ENCODE data around the gene ZNF638.
"Not testable (repeated sequence)": the region's sequence is repeated elsewhere in the genome, so short reads cannot be mapped to it uniquely, and the experiment has no call there.

Gene ZNF638, protein sequence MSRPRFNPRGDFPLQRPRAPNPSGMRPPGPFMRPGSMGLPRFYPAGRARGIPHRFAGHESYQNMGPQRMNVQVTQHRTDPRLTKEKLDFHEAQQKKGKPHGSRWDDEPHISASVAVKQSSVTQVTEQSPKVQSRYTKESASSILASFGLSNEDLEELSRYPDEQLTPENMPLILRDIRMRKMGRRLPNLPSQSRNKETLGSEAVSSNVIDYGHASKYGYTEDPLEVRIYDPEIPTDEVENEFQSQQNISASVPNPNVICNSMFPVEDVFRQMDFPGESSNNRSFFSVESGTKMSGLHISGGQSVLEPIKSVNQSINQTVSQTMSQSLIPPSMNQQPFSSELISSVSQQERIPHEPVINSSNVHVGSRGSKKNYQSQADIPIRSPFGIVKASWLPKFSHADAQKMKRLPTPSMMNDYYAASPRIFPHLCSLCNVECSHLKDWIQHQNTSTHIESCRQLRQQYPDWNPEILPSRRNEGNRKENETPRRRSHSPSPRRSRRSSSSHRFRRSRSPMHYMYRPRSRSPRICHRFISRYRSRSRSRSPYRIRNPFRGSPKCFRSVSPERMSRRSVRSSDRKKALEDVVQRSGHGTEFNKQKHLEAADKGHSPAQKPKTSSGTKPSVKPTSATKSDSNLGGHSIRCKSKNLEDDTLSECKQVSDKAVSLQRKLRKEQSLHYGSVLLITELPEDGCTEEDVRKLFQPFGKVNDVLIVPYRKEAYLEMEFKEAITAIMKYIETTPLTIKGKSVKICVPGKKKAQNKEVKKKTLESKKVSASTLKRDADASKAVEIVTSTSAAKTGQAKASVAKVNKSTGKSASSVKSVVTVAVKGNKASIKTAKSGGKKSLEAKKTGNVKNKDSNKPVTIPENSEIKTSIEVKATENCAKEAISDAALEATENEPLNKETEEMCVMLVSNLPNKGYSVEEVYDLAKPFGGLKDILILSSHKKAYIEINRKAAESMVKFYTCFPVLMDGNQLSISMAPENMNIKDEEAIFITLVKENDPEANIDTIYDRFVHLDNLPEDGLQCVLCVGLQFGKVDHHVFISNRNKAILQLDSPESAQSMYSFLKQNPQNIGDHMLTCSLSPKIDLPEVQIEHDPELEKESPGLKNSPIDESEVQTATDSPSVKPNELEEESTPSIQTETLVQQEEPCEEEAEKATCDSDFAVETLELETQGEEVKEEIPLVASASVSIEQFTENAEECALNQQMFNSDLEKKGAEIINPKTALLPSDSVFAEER (N-terminal part only)

GRCh38 chr2:71331581-71332434, at the start of gene ZNF638:
Gene ZNF638 (plus strand): TSS chr2:71331782. CDS start chr2:71348955, 17,173 bp downstream.
- DNase-seq (ENCODE audit: low read depth in 2 of 2) = peak; percentile 81 to 84

DNA sequence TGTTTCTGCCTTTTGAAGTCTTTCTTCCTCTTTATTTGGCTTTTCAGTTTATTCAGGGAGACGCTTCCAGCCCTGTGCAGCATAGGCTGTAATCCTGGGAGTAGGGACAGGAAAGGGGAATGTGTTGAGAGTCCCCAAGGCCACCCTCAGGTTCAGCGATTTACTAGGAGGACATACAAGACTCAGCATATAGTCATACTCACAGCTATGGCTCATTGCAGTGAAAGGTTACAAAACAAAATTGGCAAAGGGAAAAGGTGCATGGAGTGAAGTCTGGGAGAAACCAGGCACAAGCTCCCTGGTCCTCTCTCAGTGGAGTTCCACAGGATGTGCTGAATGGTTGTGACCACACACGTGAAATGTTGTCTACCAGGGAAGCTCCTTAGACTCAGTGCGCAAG, 49.6 kb upstream of the ZNF638 start:
- no peak for DNase-seq (ENCODE audit: low read depth in 2 of 2)

- no peak for DNase-seq (ENCODE audit: low read depth in 2 of 2)
Measured at GRCh38 chr2:71282493-71282892, 49.1 kb upstream of the ZNF638 start.

DNA sequence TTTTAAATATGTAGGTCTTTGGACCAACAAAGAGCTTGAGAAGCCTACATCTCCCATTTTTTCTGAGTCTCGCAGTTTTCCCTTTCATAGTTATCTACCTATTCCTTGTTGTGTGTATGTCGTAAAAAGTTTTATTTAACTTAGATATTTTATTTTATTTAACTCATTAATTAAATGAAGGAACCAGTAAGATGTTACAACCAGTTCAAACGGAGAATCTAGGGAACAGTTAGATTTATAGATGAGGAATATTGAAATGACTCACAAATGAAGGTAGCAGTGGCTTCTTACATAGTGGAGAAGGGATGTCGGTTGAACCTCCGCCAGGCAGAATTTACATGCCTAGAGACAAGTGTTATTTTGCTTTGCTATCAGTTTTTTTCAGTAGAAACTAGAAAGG, 48.5 kb upstream of the ZNF638 start:
- no peak for DNase-seq (ENCODE audit: low read depth in 2 of 2)

DNA sequence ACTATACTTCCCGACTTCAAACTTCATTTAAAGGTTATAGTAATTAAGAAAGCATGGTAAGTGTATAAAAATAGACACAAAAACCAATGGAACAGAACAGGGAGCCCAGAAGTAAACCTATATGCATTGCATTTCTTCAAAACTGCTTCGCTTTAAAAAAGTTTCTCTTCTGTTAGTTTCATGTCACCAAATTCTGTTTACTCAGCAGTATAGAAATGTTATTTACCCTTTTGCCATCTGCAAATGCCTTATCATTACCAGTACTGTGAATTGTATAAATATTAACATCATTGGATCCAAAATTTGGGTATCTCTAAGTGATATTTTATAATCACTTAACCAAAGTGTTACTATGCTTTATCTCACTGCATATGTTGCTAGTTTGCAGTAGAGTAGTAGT, 45.9 kb upstream of the ZNF638 start:
- DNase-seq (ENCODE audit: low read depth in 2 of 2) = no peak

GRCh38 chr2:71291398-71291797, 40.2 kb upstream of the ZNF638 start:
- no peak for DNase-seq (ENCODE audit: low read depth in 2 of 2)

DNA sequence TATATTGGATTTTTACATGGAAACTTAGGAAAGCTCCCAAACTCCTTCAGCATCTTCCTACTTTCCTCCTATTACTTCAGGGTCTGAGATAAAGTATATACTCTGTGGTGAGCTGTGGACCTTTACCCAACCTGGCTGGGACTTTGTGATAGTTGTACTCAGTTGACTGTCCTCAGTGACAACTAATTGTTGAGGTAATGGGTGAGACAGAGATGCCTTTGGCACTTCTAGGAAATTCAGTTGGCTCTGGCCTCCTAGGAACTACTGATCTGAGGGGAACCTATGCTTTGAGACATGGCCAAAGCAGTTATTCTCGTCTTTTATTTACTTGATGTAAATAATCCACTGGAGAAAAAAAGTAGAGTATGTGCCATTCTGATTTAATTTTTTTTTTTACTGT, 39.4 kb upstream of the ZNF638 start:
- no peak for DNase-seq (ENCODE audit: low read depth in 2 of 2)

GRCh38 chr2:71298914-71299313, 32.7 kb upstream of the ZNF638 start:
- DNase-seq (ENCODE audit: low read depth in 2 of 2) = no peak

DNA sequence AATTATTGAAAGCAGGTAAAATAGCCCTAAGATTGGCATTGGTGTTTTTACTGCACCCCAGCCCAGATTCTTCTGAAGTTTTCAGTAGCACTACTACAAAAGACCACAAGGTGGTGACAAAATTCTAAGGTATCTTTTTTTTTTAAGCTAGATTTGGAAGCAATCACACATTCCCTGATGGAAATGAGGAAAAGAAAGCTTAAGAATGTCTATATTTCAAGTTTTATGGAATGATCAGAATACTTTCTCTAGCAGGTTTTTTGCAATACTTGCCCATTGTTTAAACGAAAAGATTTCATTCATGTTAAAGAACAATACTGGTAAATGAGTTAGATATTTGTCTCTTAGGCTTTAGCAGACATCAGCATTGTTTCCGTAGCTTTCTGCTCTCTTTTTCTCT, 32.1 kb upstream of the ZNF638 start:
- DNase-seq (ENCODE audit: low read depth in 2 of 2) = peak in 1 of 2 experiments; percentile 9

DNA sequence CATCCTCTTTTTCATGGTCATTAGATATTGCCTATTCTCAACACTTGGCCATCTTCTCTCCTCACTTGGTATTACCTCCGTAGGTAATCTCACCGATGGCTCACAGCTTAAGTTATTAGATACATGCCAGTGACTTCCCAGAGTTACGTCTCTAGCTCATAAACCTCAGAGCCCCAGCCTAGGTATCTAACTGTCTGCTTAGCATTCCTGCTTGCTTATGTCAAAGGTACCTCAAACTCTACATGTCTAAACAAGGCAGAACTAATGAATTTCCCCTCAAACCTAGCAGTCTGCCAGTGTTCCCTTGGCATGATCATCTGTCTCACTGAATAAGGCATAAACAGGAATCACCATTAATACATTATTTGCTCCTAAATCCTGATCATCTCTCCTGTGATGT, 27.7 kb upstream of the ZNF638 start:
- DNase-seq (ENCODE audit: low read depth in 2 of 2) = no peak

GRCh38 chr2:71306762-71307161, 24.8 kb upstream of the ZNF638 start:
- DNase-seq (ENCODE audit: low read depth in 2 of 2) = peak; percentile 5

GRCh38 chr2:71313016-71313766, 18.4 kb upstream of the ZNF638 start:
- peak in 1 of 2 experiments; percentile 5 for DNase-seq (ENCODE audit: low read depth in 2 of 2)

GRCh38 chr2:71317060-71317459, 14.5 kb upstream of the ZNF638 start:
- no peak for DNase-seq (ENCODE audit: low read depth in 2 of 2)

DNA sequence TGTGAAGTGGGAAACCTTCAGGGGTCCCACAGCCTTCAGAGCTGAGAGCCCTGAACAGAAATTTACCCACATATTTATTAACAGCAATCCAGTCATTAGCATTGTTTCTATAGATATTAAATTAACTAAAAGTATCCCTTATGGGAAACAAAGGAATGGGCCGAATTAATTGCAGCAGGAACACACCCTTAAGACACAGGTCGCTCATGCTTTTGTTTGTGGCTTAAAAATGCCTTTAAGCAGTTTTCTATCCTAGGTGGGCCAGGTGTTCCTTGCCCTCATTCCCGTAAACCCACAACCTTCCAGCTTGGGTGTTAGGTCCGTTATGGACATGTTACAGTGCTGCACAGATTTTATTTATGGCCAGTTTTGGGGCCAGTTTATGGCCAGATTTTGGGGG, 13.7 kb upstream of the ZNF638 start:
- not testable (repeated sequence) for DNase-seq (ENCODE audit: low read depth in 2 of 2)

DNA sequence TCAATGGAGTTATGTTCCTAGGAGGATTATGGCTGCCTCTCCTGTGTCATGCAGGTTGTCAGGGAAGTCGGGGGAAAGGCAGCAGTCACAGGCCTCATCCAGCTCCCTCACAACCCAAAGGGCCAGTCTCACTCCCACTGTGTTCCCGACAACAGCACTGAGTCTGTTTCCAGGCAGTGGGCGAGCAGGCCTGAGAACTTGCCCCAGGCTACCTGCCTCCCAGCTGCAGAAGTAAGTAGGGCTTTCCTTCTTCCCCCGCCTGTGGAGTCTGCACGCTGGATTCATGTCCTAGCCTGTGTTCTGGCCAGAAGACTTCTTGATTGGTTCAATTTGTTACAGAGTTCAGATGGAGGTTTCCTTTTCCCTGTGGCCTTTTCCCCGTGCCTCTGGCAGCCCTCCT, 8.2 kb upstream of the ZNF638 start:
- DNase-seq (ENCODE audit: low read depth in 2 of 2) = no peak

- no peak for DNase-seq (ENCODE audit: low read depth in 2 of 2)
Measured at GRCh38 chr2:71326968-71327367, 4.6 kb upstream of the ZNF638 start.

- DNase-seq (ENCODE audit: low read depth in 2 of 2) = no peak
Measured at GRCh38 chr2:71327916-71328315, 3.7 kb upstream of the ZNF638 start.

DNA sequence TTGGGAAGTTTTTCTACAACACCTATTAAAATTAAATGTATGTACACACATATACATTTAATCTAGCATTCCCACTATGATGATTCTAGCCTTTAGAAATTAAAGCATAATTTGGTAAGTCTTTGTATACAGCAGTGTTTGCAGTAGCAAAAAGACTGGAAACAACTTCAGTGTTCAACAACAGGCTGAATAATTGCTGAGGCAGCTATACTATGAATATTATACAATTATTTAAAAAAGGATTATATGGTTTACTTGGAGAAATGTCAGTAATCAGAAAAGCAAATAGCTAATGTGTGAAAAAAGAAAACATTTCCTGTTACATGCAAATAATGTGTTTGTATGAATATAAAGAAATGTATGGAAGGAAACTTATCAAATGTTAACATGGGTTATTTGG, 1.4 kb upstream of the ZNF638 start:
- no peak for DNase-seq (ENCODE audit: low read depth in 2 of 2)

DNA sequence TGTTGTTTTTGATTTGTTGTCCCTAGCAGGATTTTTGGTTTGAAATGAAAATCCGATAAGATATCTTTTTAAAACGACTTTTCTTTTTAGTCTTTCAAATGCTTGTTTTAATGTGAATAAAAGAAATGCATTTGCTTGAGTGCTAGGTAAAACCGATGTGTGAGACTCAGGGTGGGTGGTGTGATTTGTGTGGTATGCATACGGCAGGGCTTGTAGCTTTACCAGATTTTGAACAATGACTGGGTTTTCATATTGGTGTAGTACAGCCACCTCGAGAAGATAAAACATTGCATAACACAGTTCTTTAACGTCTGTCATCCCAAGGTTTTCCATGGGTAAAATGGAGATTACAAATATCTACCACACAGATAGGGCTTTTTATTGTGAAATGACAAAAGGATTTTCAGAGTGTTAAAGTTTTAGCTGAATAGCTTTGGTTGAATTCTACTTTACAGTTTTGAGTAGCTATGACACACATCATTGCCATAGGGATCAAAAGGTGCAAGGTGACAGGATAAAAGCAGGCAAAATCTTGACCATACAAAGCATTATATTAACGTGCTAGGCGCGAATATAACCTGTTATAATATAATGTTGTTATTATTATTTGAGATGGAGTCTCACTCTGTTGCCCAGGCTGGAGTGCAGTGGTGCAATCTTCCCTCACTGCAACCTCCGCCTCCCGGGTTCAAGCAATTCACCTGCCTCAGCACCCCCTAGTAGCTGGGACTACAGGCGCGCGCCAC, 824 bp upstream of the ZNF638 start:
- DNase-seq (ENCODE audit: low read depth in 2 of 2) = no peak

DNA sequence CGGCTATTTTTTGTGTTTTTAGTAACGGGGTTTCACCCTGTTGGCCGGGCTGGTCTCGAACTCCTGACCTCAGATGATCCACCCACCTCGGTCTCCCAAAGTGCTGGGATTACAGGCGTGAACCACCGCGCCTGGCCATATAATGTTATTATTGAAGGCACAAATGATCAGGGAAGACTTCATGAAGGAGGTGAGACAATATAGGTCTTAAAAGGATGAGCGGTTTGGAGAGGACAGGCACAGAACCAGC, 326 bp upstream of the ZNF638 start:
- DNase-seq (ENCODE audit: low read depth in 2 of 2) = not testable (repeated sequence)

Measured in fibroblast of skin of left quadriceps (primary cell).